Liver (tissue), 9 donors: ENCODE data around the gene ABHD14A. TPM values are rescaled to one million over a fixed set of nuclear protein-coding genes. Genes with fewer than 3 reads are reported as not detected.

Experiments used
- DNase-seq: peaks from one replicate; pipeline ENCODE4 v3.0.0-alpha.2; 2017; ENCODE audit warnings: low spot score
- H3K27ac ChIP-seq, 2 donors: one replicate each; pipeline ENCODE4 v1.7.0; 2013; ENCODE audit warnings: inconsistent platforms in 2 of 2, low read length in 2 of 2, control low read depth in 1 of 2, low read depth in 1 of 2, mild to moderate bottlenecking in 1 of 2
- H3K27me3 ChIP-seq, 4 donors: one replicate each; pipeline versions ENCODE4 v1.6.1 to v1.7.0; 2013; ENCODE audit warnings: low read length in 3 of 4, inconsistent platforms in 1 of 4, mild to moderate bottlenecking in 1 of 4, moderate library complexity in 1 of 4; ENCODE audit not compliant: control insufficient read depth in 4 of 4, insufficient read depth in 4 of 4
- H3K36me3 ChIP-seq, 4 donors: one replicate each; pipeline versions ENCODE4 v1.6.1 to v1.7.0; 2013; ENCODE audit warnings: low read length in 3 of 4, mild to moderate bottlenecking in 3 of 4, low read depth in 1 of 4, moderate library complexity in 1 of 4; ENCODE audit not compliant: control insufficient read depth in 4 of 4, insufficient read depth in 3 of 4
- H3K4me1 ChIP-seq, 4 donors: one replicate each; pipeline versions ENCODE4 v1.6.1 to v1.7.0; 2013; ENCODE audit warnings: low read length in 3 of 4, mild to moderate bottlenecking in 3 of 4, moderate library complexity in 1 of 4; ENCODE audit not compliant: control insufficient read depth in 4 of 4, insufficient read depth in 4 of 4
- H3K4me3 ChIP-seq, 3 donors: one replicate each; pipeline versions ENCODE4 v1.6.1 to v1.7.0; 2013; ENCODE audit warnings: low read length in 3 of 3, control low read depth in 1 of 3, low read depth in 1 of 3, mild to moderate bottlenecking in 1 of 3
- H3K9ac ChIP-seq, 2 donors: one replicate each; pipeline ENCODE4 v1.7.0; 2013; ENCODE audit warnings: low read length in 2 of 2, mild to moderate bottlenecking in 2 of 2, moderate library complexity in 2 of 2, control low read depth in 1 of 2, low read depth in 1 of 2
- H3K9me3 ChIP-seq, 4 donors: one replicate each; pipeline versions ENCODE4 v1.6.1 to v1.7.0; 2013; ENCODE audit warnings: low read length in 3 of 4; ENCODE audit not compliant: control insufficient read depth in 4 of 4
- GABPA ChIP-seq, 2 donors: IDR thresholded peaks in 1 of 2; conservative IDR thresholded peaks in 1 of 2; 2 replicates each; pipeline ENCODE4 v1.6.1; 2016; ENCODE audit warnings: antibody characterized with exemption in 2 of 2, mild to moderate bottlenecking in 1 of 2, moderate library complexity in 1 of 2
- HNF4A ChIP-seq, 2 donors: conservative IDR thresholded peaks; 2 replicates each; pipeline ENCODE4 v1.6.1; 2016; ENCODE audit warnings: antibody characterized with exemption in 2 of 2, mild to moderate bottlenecking in 2 of 2
- JUND ChIP-seq, 2 donors: IDR thresholded peaks; 2 replicates each; pipeline ENCODE4 v1.6.1; 2016; ENCODE audit warnings: antibody characterized with exemption in 2 of 2
- NR2F2 ChIP-seq: IDR thresholded peaks from 2 replicates; pipeline ENCODE4 v1.6.1; 2016; ENCODE audit warnings: antibody characterized with exemption
- RAD21 ChIP-seq, 2 donors: IDR thresholded peaks; 2 replicates each; pipeline ENCODE4 v1.6.1; 2016; ENCODE audit warnings: antibody characterized with exemption in 2 of 2, mild to moderate bottlenecking in 2 of 2
- RXRA ChIP-seq, 2 donors: IDR thresholded peaks; 2 replicates each; pipeline ENCODE4 v1.6.1; 2017 to 2018; ENCODE audit warnings: antibody characterized with exemption in 2 of 2, mild to moderate bottlenecking in 1 of 2
- SP1 ChIP-seq: IDR thresholded peaks from 2 replicates; pipeline ENCODE4 v1.6.1; 2018; ENCODE audit warnings: antibody characterized with exemption, mild to moderate bottlenecking
- TAF1 ChIP-seq: conservative IDR thresholded peaks from 2 replicates; pipeline ENCODE4 v1.6.1; 2016; ENCODE audit warnings: antibody characterized with exemption, mild to moderate bottlenecking
- YY1 ChIP-seq: IDR thresholded peaks from 2 replicates; pipeline ENCODE4 v1.6.1; 2016; ENCODE audit warnings: antibody characterized with exemption, mild to moderate bottlenecking
- WGBS: extraction: QIAGEN DNeasy Blood & Tissue Kit; methylation state at CpG from one replicate; pipeline ENCODE4 v1.1.7; 2013; 5-methylcytosine and 5-hydroxymethylcytosine counted together
- polyA plus RNA-seq, 2 donors: library from polyadenylated mRNA; stranded (reverse) in 1 of 2; unstranded in 1 of 2; fragments of 200-250 nt in 1 of 2; fragments of >200 nt in 1 of 2; fragmentation: Nextera tagmentation in 1 of 2; extraction: Ambion mirVana in 1 of 2; gene quantifications; one replicate each; pipeline versions ENCODE4 v1.2.1 to v1.2.3, GENCODE V29; 2013 to 2015
- total RNA-seq, 2 donors: library from RNA; depleted of rRNA; stranded (reverse); fragments of >200 nt; gene quantifications; one replicate each; pipeline ENCODE4 v1.2.3, GENCODE V29; 2014
- TF ChIP-seq, protein P1 (sequence below): IDR thresholded peaks from 2 replicates; pipeline ENCODE4 v1.6.1; 2016; ENCODE audit warnings: antibody characterized with exemption
- TF ChIP-seq, protein P2 (sequence below): IDR thresholded peaks from 2 replicates; pipeline ENCODE4 v1.6.1; 2016; ENCODE audit warnings: antibody characterized with exemption
- TF ChIP-seq, protein P3 (sequence below): fragments of 150-350 bp; IDR thresholded peaks from 2 replicates; pipeline ENCODE4 v1.5.1; 2017; ENCODE audit warnings: improper control_type of control experiment, low read depth, low read length; ENCODE audit not compliant: missing input control
- TF ChIP-seq, protein P4 (sequence below): IDR thresholded peaks from 2 replicates; pipeline ENCODE4 v1.6.1; 2016; ENCODE audit warnings: antibody characterized with exemption, mild to moderate bottlenecking
- donor health status: healthy.
- donor health status: healthy.
- donor health status: healthy.
- donor health status: healthy.
- donor health status: healthy.

Gene ABHD14A
- total and polyA plus RNA-seq, 4 donors = 8.2 to 19.9 (median 13.4) TPM

DNA sequence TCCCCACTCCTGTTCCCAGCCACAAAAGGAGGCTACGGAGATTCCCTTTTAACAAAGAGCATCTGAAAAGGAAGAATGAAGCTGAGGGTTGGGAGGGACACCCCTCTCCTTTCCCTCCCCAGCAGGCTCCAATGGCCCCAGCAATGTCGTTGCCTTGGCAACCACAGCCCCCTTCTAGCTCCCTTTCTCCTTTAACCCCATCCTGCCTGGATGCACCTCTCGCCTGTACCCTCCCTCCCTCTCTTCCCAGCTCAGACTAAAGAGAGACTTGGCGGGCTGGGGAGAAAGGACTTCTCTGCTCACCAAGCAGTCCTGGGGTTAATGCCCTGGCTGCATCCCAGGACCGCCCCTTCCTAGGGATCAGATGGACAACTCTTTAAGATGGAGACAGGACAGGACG lies 27.9 kb downstream of the ABHD14A start:
- H3K36me3 ChIP-seq = no peaks in the 10 kb centered on the region
- no peak overlapping the region for H3K4me3 ChIP-seq
- no peaks in the 10 kb centered on the region for H3K9me3 ChIP-seq
- DNase-seq = no peak
- TF ChIP-seq YY1 = no peak
- TF ChIP-seq RXRA (IDR thresholded peaks at IDR 0.05) = no peak
- TF ChIP-seq, protein P1, sequence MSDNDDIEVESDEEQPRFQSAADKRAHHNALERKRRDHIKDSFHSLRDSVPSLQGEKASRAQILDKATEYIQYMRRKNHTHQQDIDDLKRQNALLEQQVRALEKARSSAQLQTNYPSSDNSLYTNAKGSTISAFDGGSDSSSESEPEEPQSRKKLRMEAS = no peak
- no peak for TF ChIP-seq TAF1
- TF ChIP-seq NR2F2 = no peak
- TF ChIP-seq JUND (IDR thresholded peaks at IDR 0.05) = no peak
- TF ChIP-seq SP1 = no peak
- TF ChIP-seq, protein P2, sequence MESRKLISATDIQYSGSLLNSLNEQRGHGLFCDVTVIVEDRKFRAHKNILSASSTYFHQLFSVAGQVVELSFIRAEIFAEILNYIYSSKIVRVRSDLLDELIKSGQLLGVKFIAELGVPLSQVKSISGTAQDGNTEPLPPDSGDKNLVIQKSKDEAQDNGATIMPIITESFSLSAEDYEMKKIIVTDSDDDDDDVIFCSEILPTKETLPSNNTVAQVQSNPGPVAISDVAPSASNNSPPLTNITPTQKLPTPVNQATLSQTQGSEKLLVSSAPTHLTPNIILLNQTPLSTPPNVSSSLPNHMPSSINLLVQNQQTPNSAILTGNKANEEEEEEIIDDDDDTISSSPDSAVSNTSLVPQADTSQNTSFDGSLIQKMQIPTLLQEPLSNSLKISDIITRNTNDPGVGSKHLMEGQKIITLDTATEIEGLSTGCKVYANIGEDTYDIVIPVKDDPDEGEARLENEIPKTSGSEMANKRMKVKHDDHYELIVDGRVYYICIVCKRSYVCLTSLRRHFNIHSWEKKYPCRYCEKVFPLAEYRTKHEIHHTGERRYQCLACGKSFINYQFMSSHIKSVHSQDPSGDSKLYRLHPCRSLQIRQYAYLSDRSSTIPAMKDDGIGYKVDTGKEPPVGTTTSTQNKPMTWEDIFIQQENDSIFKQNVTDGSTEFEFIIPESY = no peak
- no peak for TF ChIP-seq HNF4A (conservative IDR thresholded peaks at IDR 0.05)
- TF ChIP-seq GABPA (IDR thresholded peaks at IDR 0.05 in 1 of 2, conservative IDR thresholded peaks at IDR 0.05 in 1 of 2) = no peak
- TF ChIP-seq, protein P3, sequence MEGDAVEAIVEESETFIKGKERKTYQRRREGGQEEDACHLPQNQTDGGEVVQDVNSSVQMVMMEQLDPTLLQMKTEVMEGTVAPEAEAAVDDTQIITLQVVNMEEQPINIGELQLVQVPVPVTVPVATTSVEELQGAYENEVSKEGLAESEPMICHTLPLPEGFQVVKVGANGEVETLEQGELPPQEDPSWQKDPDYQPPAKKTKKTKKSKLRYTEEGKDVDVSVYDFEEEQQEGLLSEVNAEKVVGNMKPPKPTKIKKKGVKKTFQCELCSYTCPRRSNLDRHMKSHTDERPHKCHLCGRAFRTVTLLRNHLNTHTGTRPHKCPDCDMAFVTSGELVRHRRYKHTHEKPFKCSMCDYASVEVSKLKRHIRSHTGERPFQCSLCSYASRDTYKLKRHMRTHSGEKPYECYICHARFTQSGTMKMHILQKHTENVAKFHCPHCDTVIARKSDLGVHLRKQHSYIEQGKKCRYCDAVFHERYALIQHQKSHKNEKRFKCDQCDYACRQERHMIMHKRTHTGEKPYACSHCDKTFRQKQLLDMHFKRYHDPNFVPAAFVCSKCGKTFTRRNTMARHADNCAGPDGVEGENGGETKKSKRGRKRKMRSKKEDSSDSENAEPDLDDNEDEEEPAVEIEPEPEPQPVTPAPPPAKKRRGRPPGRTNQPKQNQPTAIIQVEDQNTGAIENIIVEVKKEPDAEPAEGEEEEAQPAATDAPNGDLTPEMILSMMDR = no peak
- TF ChIP-seq RAD21 (IDR thresholded peaks at IDR 0.05) = no peak
- TF ChIP-seq, protein P4, sequence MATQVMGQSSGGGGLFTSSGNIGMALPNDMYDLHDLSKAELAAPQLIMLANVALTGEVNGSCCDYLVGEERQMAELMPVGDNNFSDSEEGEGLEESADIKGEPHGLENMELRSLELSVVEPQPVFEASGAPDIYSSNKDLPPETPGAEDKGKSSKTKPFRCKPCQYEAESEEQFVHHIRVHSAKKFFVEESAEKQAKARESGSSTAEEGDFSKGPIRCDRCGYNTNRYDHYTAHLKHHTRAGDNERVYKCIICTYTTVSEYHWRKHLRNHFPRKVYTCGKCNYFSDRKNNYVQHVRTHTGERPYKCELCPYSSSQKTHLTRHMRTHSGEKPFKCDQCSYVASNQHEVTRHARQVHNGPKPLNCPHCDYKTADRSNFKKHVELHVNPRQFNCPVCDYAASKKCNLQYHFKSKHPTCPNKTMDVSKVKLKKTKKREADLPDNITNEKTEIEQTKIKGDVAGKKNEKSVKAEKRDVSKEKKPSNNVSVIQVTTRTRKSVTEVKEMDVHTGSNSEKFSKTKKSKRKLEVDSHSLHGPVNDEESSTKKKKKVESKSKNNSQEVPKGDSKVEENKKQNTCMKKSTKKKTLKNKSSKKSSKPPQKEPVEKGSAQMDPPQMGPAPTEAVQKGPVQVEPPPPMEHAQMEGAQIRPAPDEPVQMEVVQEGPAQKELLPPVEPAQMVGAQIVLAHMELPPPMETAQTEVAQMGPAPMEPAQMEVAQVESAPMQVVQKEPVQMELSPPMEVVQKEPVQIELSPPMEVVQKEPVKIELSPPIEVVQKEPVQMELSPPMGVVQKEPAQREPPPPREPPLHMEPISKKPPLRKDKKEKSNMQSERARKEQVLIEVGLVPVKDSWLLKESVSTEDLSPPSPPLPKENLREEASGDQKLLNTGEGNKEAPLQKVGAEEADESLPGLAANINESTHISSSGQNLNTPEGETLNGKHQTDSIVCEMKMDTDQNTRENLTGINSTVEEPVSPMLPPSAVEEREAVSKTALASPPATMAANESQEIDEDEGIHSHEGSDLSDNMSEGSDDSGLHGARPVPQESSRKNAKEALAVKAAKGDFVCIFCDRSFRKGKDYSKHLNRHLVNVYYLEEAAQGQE = no peak
- H3K4me1 ChIP-seq = peaks cover 0 to 18% (median 1%) of the 10 kb centered on the region in 4 donors
- H3K27me3 ChIP-seq = no peaks in the 10 kb centered on the region
- H3K9ac ChIP-seq = no peak overlapping the region
- H3K27ac ChIP-seq = no peak overlapping the region
- WGBS = 78% methylated on average over 6 of the region's 6 CpGs

DNA sequence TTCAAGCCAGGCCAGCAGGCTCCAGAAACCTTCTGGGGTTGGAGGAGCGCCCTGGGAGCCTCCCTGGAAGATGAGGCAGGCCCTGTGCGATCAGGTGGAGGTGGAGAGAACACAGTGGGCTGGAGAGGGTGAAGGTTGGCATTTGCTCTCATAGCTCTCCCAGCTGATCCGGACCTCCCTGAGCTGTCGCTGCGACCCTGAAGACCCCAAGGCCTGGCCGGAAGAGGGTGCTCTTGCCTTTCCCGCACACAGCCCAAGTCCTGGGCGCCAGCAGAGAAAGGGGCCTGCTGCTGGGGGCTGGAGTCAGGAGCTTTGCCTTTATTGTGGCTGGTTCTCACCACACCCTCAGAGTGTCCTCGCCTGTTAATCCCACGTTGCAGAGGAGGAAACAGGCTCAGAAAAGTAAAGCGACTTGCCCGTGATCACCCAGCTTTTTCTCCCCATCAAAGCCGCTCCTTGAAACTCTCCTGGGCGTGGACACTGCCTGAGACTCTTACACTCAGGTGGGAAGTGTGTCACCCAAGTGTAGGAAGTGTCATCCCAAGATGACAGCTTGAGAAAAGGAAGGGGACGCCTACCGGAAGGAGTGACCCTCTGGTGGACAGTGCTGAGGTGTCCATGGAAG lies 29.4 kb downstream of the ABHD14A start:
- H3K4me1 ChIP-seq = peaks cover 0 to 18% (median 1%) of the 10 kb centered on the region in 4 donors
- no peaks in the 10 kb centered on the region for H3K27me3 ChIP-seq
- no peaks in the 10 kb centered on the region for H3K36me3 ChIP-seq
- TF ChIP-seq, protein P3 = peak; percentile 17
- no peak for TF ChIP-seq JUND (IDR thresholded peaks at IDR 0.05)
- peak; percentile 65 to 77 for TF ChIP-seq RAD21 (IDR thresholded peaks at IDR 0.05)
- no peak overlapping the region for H3K9ac ChIP-seq
- 69% methylated on average over 16 of the region's 16 CpGs for WGBS
- H3K4me3 ChIP-seq = no peak overlapping the region
- H3K27ac ChIP-seq = no peak overlapping the region
- DNase-seq = no peak
- no peaks in the 10 kb centered on the region for H3K9me3 ChIP-seq
